ENCODE measurements around the gene PCDHGA9.

DNA sequence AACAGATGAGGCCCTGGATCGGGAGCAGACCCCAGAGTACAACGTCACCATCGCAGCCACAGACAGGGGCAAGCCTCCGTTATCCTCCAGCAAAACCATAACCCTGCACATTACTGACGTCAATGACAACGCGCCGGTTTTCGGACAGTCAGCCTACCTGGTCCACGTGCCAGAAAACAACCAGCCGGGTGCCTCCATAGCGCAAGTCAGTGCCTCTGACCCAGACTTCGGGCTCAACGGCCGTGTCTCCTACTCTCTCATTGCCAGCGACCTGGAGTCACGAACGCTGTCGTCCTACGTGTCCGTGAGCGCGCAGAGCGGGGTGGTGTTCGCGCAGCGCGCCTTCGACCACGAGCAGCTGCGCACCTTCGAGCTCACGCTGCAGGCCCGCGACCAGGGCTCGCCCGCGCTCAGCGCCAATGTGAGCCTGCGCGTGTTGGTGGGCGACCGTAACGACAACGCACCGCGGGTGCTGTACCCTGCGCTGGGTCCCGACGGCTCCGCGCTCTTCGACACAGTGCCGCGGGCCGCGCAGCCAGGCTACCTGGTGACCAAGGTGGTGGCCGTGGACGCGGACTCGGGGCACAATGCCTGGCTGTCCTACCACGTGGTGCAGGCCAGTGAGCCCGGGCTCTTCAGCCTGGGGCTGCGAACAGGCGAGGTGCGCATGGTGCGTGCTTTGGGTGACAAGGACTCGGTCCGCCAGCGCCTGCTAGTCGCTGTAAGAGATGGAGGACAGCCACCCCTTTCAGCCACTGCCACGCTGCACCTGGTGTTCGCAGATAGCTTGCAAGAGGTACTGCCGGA is 16.7 kb downstream of the PCDHGA9 start:
- TF ChIP-seq, protein P1, sequence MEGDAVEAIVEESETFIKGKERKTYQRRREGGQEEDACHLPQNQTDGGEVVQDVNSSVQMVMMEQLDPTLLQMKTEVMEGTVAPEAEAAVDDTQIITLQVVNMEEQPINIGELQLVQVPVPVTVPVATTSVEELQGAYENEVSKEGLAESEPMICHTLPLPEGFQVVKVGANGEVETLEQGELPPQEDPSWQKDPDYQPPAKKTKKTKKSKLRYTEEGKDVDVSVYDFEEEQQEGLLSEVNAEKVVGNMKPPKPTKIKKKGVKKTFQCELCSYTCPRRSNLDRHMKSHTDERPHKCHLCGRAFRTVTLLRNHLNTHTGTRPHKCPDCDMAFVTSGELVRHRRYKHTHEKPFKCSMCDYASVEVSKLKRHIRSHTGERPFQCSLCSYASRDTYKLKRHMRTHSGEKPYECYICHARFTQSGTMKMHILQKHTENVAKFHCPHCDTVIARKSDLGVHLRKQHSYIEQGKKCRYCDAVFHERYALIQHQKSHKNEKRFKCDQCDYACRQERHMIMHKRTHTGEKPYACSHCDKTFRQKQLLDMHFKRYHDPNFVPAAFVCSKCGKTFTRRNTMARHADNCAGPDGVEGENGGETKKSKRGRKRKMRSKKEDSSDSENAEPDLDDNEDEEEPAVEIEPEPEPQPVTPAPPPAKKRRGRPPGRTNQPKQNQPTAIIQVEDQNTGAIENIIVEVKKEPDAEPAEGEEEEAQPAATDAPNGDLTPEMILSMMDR (IDR thresholded peaks at IDR 0.05), result no peak
- TF ChIP-seq POLR2AphosphoS5 (IDR thresholded peaks at IDR 0.05) (no peak), POLR2A (IDR thresholded peaks at IDR 0.05) (no peak)

Data from breast epithelium (tissue), 3 donors.